Tongue (tissue), 2 donors: ENCODE results near the gene HSPB7. TPM values are rescaled to one million over a fixed set of nuclear protein-coding genes. Genes with fewer than 3 reads are reported as not detected.
"Not testable (repeated sequence)": the region's sequence is repeated elsewhere in the genome, so short reads cannot be mapped to it uniquely, and the experiment has no call there.

ENCODE experiments used
- DNase-seq: peaks from one replicate; pipeline ENCODE4 v3.0.0-alpha.2; 2015
- total RNA-seq: library from RNA; depleted of rRNA; stranded (reverse); fragments of >200 nt; gene quantifications from one replicate; pipeline ENCODE4 v1.2.3, GENCODE V29; 2014

HSPB7 gene
- total RNA-seq, 1 donor from 2014 or later, result 93.7 TPM

GRCh38 chr1:16050328-16050727 lies 32.5 kb upstream of the HSPB7 start:
- no peak for DNase-seq

GRCh38 chr1:16048573-16049189 lies 30.8 kb upstream of the HSPB7 start:
- DNase-seq, result peak; percentile 83

DNA sequence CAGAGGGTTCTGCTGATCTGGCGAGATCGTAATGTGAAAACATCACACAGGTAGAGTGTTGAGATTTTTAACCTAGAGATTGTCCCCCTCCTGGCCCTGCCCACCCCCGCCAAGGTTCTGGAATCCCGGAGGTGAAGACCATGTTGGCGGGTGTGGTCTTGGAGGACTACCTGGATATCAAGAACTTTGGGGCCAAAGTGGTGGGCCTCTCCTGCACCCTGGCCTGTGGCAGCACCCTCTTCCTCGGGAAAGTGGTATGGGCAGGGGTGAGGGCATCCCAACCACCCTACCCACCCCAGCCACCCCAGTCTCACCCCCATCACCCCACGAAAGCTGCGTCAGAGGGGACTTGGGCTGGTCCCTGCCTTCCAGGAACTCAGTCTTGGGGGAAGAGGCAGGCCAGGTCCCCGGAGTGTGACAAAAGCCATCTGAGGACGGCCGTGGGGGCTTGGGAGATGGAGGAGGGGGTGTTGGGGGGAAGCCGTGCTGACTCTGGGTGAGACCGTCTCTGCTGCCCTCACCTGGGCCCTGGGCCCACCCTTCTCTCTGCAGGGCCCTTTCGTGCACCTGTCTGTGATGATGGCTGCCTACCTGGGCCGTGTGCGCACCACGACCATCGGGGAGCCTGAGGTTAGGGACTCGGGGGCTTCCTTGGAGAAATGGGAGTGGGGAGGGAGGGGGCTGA lies 30.1 kb upstream of the HSPB7 start:
- DNase-seq, result no peak

DNA sequence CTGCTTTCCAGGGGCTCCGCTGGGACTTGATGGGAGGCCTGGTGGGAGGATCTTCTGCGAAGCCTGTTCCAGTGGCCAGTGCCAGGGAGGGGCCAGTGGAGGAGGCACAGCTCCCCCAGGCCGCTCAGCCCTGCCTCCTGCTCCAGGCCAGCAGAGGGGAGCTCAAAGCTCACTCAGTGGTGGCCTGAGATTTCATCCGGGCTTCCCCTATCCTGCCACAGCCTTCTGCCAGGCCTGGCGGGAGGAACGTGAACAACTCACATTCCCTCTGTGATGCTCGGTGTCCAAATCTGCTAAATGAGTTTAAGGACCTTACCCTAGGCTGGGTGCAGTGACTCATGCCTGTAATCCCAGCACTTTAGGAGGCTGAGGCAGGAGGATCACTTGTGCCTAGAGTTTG lies 29.0 kb upstream of the HSPB7 start:
- DNase-seq, result no peak

GRCh38 chr1:16043950-16044349 lies 26.1 kb upstream of the HSPB7 start:
- DNase-seq, result no peak

GRCh38 chr1:16043521-16043920 lies 25.7 kb upstream of the HSPB7 start, which contains the start of gene CLCNKB:
CLCNKB (plus strand) TSS chr1:16043782; CDS start chr1:16044493, 711 bp downstream.
- DNase-seq, result no peak

DNA sequence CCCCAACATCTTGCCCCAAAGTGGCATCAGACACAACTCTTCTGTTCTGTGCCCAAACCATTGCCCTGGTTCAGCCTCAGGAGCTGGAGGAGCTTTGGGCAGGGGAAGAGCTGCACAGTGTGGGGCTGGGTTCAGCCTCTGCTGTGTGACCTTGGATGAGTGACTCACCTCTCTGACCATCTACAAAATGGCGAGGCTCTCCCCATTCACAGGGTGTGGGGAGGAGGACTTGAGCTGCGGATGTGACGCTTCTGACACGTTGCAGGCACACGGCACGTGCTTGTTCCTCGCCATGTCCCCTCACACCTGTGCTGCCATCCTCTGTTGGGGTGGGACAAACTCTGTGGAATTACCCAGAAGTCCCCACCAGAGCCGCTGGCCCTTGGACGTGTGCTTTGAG lies 24.8 kb upstream of the HSPB7 start:
- DNase-seq, result not testable (repeated sequence)

DNA sequence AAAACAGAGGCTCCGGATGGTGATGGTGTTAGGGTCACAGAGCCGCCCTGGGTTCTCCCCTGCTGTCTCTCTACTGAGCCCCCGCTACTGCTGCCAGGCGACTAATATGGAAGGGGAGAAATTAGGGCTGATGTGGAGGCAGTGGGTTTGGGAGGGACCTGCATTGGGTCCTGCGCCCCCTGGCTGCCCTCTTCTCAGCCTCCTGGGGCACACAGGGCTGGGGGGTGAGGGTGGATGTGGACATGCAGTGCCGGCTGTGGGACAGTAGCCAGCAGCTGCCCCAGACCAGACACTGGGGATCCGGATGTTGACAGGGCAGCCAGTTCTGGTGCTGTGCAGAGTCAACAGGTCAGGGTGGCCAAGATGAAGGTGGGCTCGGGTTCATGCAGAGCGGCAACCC lies 24.3 kb upstream of the HSPB7 start:
- no peak for DNase-seq

DNA sequence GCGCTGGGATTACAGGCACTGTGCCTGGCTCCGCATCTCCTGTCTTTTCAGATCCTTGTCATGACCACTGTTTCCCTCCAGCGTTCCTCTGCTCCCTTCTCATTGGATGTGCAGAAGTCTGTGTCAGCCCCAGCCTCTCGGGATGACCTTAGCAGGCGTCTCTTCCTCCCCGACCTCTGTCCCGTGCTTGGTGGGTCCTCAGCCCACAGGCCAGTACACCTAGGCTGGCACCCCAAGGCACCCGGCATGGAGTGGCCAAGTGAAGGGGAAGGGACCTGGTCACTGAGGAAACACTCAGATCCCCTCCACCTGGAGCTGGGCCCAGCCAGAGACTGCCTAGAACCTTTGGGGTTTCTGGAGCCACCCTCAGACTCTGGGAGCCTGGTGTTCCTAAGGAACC lies 23.4 kb upstream of the HSPB7 start:
- DNase-seq, result no peak

DNA sequence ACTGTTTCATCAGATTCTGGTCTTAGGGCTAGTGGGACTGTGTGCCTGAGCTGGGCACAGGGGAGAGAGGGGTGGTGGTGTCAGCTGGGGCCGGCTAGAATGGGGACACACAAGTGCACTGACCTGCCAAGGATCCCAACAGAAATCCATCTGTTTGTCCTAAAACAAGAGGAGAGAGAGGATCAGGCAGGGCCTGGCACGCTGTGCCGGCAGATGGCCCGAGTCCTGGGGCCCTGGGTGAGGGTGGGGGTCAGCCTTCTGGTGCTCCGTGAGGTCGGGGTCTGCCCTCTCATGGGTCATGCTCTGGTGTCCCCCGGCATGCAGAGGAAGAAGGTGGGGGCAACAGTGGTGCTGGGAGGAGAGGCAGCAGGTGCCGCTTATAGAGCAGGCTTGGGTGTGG lies 22.0 kb upstream of the HSPB7 start:
- DNase-seq, result not testable (repeated sequence)

DNA sequence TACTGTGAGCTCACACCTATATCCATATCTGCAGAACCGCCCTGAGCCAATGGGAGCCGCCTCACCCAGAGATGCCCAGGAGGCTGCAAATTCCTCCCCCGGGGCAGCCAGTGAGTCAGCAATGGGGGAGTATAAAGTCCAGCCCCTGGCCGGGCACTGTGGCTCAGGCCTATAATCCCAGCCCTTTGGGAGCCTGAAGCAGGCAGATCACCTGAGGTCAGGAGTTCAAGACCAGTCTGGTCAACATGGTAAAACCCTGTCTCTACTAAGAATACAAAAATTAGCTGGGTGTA lies 20.7 kb upstream of the HSPB7 start:
- DNase-seq, result no peak

DNA sequence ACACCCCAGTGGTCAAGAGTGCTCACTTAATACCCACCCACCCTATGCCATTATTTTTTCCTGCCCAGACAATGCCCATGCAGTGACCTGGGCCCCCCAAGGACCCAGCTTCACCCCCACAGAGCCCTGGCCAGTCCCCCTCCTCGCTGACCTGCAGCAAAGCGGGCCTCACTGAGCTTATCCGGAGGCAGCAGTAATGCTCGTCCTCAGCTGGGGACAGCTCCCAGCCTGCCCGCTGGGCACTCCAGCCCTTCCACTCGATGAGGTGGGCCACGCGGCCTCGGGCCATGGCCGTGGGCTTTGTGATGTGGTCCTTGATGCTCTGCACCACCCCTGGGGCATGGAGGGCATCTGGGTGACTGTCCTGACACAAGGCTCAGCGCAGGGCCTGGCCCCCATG lies 18.6 kb upstream of the HSPB7 start:
- DNase-seq, result not testable (repeated sequence)

- DNase-seq, result not testable (repeated sequence)
These were observed 15.3 kb upstream of the HSPB7 start for GRCh38 chr1:16033103-16033632.

GRCh38 chr1:16032388-16033102 lies 14.7 kb upstream of the HSPB7 start:
- peak; percentile 91 for DNase-seq

GRCh38 chr1:16031551-16031950 lies 13.7 kb upstream of the HSPB7 start:
- DNase-seq, result no peak

GRCh38 chr1:16029288-16029687 lies 11.4 kb upstream of the HSPB7 start:
- DNase-seq, result no peak

- not testable (repeated sequence) for DNase-seq
These were observed 11.1 kb upstream of the HSPB7 start for GRCh38 chr1:16029003-16029268.

DNA sequence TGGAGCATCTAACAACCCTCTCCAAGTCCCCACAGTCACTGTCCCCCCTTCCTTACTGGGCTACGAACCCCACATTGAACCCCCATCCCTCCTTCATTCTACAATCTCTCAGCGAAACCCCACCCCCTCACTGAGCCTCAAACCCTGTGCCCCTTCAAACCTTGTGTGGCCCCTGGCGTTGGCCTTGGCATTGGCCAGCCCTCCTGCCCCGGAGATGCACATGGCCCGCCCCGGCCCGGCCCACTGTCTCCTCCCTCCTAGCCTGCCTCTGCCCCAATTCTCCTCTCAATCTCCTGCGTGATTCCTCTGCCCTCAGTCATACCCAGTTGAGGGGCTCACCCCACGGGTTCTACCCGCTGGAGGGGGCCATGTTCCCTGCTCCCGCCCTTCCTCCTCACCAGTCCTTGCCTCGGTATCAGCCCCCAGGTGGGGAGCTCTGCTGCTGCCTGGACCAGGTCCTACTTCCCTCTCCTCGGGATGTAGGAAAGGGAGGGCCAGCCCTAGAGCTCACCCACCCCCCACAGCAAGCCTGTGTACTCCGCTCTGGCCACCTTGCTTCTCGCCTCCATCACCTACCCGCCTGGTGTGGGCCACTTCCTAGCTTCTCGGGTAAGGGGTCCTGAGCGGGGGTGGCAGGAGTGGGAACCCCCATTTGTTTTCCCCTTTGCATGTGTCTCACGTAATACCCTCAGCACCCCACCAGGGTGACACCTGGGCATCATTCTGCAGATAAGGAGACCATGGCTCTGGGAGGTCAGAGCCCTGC lies 10.6 kb upstream of the HSPB7 start:
- no peak for DNase-seq

GRCh38 chr1:16026723-16027484 lies 9.1 kb upstream of the HSPB7 start:
- DNase-seq, result peak; percentile 42

DNA sequence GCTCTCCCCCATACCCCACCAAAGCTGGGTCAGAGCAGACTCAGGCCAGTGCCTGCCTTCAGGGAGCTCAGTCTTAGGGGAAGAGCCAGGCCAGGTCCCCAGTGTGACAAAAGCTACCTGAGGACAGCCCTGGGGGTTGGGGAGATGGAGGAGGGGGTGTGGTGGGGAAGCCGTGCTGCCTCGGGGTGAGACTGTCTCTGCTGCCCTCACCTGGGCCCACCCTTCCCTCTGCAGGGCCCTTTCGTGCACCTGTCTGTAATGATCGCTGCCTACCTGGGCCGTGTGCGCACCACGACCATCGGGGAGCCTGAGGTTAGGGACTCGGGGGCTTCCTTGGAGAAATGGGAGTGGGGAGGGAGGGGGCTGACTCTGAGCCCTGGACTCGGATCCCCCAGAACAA lies 8.5 kb upstream of the HSPB7 start:
- not testable (repeated sequence) for DNase-seq

GRCh38 chr1:16023050-16023653 lies 5.3 kb upstream of the HSPB7 start:
- DNase-seq, result no peak

- no peak for DNase-seq
These were observed 4.5 kb upstream of the HSPB7 start for GRCh38 chr1:16022393-16022792.
